ENCODE data around the gene CD28.

GRCh38 chr2:203710226-203710625 lies 3.8 kb downstream of the CD28 start:
- no peak for TF ChIP-seq POLR2AphosphoS5 (IDR thresholded peaks at IDR 0.05)
- TF ChIP-seq CTCF (IDR thresholded peaks at IDR 0.05), result no peak
- no peak for TF ChIP-seq POLR2A (IDR thresholded peaks at IDR 0.05)
- no peak for TF ChIP-seq EP300 (IDR thresholded peaks at IDR 0.05)
